NB4 (cell line): ENCODE measurements around the gene TMA7B.
A peak's percentile ranks its signal among the peaks of the same experiment; 100 is the strongest.

Experiments
- DNase-seq: peaks from one replicate; pipeline ENCODE4 v3.0.0; 2010; ENCODE audit warnings: low read depth
- H3K4me3 ChIP-seq: one replicate; pipeline ENCODE4 v1.5.1; 2011; ENCODE audit warnings: mild to moderate bottlenecking, low read depth, low read length, moderate library complexity
- MYC ChIP-seq: IDR thresholded peaks from 2 replicates; pipeline ENCODE4 v1.6.1; 2011; ENCODE audit warnings: low read depth, low read length
- POLR2A ChIP-seq: IDR thresholded peaks from 2 replicates; pipeline ENCODE4 v1.6.1; 2011; ENCODE audit warnings: mild to moderate bottlenecking; ENCODE audit not compliant: insufficient read length; ENCODE audit errors: extremely low read depth
- TF ChIP-seq, protein P1 (sequence below): IDR thresholded peaks from 2 replicates; pipeline ENCODE4 v1.6.1; 2011; ENCODE audit warnings: low read depth, low read length
- TF ChIP-seq, protein P2 (sequence below): IDR thresholded peaks from one replicate; pipeline ENCODE4 v1.5.1; 2012; ENCODE audit warnings: low read depth, low read length

TMA7B gene

DNA sequence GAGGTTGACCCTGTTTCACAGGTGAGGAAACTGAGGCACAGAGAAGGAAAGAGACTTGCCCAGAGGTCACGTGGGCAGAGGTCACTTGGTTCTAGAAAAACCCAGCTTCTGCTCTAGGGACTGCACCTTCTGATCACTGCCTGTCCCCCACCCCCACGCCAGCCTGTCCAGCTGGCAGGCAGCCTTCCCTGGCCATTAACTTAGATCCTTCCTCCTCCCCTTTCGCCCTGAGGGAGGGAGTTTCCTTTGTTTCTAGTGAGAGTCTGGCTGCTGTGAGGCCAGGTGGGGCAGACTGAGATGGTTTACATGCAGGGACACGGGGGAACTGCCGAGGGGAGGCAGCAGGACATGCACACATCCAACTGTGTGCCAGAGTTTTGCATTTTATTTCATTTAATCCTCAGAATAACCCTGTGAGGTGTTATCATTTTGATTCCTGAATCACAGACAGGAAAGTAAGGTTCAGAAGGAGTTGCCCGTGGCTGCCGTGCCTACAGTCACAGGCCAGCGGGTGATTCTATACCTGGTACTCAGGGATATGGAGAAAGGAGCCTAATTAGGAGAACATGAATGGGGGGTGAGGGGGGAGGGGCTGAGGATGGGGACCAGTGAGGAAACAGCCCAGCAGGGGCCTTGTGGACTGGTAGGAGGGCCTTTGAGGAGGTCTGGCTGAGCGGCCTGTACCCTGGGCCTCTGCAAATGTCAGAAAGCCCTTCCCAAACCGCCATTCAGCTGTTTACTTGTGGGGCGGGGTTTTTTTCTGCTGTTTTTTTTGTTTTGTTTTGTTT is 37.9 kb downstream of the TMA7B start:
- no peak overlapping the region for H3K4me3 ChIP-seq
- no peak for DNase-seq
- no peak for TF ChIP-seq POLR2A
- no peak for TF ChIP-seq MYC
- TF ChIP-seq, protein P1, sequence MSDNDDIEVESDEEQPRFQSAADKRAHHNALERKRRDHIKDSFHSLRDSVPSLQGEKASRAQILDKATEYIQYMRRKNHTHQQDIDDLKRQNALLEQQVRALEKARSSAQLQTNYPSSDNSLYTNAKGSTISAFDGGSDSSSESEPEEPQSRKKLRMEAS, result no peak
- TF ChIP-seq, protein P2, sequence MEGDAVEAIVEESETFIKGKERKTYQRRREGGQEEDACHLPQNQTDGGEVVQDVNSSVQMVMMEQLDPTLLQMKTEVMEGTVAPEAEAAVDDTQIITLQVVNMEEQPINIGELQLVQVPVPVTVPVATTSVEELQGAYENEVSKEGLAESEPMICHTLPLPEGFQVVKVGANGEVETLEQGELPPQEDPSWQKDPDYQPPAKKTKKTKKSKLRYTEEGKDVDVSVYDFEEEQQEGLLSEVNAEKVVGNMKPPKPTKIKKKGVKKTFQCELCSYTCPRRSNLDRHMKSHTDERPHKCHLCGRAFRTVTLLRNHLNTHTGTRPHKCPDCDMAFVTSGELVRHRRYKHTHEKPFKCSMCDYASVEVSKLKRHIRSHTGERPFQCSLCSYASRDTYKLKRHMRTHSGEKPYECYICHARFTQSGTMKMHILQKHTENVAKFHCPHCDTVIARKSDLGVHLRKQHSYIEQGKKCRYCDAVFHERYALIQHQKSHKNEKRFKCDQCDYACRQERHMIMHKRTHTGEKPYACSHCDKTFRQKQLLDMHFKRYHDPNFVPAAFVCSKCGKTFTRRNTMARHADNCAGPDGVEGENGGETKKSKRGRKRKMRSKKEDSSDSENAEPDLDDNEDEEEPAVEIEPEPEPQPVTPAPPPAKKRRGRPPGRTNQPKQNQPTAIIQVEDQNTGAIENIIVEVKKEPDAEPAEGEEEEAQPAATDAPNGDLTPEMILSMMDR, result no peak

DNA sequence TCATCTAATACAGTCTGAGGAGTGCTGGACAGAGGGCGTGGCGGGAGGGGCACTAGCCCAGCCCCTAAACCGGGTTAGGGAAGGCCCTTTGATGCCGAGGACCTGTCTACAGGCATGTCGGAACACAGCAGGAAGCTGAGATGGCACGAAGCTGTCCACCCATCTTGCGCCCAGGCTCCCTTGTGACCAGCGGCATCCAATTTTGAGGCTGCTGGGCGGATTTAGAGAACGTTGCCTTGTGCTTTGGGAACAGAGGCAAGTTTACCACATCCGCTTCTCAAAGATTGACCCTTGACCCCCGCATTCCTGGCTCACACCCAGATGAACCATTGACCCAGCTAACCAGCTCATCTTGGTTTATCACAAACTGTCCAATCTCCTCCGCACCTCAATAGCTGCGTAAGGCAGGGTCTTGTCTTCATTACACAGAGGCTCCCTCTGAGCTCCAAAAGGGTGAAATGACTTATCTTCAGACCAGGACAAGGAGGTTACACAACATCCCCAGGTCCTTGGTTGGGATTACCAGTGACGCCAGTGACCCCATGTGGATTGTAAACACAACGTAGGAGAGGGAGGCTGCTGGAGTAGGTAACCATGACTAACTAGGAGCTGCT is 39.1 kb downstream of the TMA7B start:
- DNase-seq, result peak; percentile 60
- TF ChIP-seq, protein P2, result no peak
- TF ChIP-seq MYC (no peak), POLR2A (no peak)

DNA sequence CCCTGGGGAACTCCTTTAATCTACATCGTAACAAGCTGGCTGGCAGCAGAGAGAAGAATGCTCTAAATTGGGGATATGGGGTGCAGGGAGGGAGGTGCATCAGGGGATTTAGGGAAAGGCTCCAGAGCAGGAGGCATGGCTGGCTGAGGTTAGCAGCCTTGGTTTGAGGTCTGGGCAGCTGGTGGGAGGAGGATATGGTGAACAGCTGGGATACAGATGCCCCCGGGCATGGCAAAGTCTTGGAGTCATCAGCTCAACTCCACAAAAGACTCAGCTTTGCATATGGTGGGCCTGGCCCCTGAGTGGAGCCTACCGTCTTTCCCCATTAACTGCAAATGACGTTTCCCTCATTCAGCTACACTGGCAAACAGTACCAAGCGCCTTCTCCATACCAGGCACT is 40.0 kb downstream of the TMA7B start:
- no peak overlapping the region for H3K4me3 ChIP-seq
- TF ChIP-seq MYC, result no peak
- no peak for TF ChIP-seq POLR2A
- TF ChIP-seq, protein P1, result no peak
- TF ChIP-seq, protein P2, result no peak
- DNase-seq, result no peak

More for the DNA sequence above, 39.1 kb downstream of the TMA7B start:
- H3K4me3 ChIP-seq, result no peak overlapping the region

DNA sequence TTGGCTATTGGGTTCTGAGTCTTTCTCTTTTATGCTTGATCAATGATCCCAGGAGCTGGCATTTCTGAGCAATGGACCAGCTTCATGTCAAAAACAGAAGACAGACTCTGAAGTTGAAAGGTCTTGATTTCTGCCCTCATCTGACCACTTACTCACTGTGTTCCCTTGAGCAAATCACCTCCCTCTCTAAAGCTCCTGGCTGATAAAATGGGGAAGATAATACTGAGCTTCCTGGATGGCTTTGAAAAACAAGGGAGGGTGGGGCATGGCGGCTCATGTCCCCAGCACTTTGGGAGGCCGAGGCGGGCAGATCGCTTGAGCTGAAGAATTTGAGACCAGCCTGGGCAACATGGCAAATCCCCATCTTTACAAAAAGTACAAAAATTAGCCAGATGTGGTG is 40.9 kb downstream of the TMA7B start:
- TF ChIP-seq, protein P2, result no peak
- TF ChIP-seq POLR2A (no peak), MYC (no peak)
- TF ChIP-seq, protein P1, result no peak
- no peak for DNase-seq
- no peak overlapping the region for H3K4me3 ChIP-seq

DNA sequence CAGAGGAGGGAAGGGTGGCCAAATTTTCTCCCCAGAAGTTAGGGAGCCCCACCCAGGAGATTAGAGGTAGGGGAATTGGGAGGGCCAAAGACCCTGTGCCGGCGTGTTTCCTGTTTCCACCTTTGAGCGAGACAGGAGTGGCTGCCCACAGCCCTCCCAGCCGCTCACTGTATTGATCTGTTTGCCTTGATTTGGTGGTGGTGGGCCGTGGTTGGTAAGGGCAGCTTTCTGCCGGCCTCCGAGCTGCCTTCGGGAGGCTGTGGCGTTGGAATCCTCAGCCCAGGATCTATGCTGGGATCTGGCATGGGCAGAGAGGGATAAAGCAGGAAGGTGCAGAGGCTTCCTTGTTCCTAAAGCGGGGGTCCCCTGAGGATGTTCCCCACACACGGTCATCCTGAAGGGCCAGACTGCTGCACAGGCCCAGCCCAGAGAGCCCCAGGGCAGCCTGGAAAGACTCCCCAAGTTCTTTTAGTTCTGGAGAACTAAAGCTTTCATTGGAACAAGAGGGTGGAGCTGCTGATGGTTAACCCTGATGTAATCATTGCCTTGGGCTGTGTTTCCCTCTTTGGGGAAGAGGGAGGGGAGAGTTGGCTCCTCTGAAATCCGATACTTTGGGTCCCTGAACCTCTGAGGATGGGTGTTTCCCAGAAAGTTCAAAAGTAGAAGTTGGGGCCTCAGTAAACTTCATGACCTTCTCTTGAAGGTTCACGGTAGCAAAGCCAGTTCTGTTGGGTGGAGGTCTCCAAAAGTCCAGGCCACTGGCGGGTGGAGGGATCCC is 41.8 kb downstream of the TMA7B start:
- TF ChIP-seq, protein P2, result no peak
- TF ChIP-seq, protein P1, result no peak
- TF ChIP-seq POLR2A, result no peak
- no peak for TF ChIP-seq MYC
- H3K4me3 ChIP-seq, result no peak overlapping the region
- no peak for DNase-seq
